DND-41 (cell line): ENCODE results near the gene PPP1CC.

Experiments used
- CTCF ChIP-seq: IDR thresholded peaks from 2 replicates; pipeline ENCODE4 v1.5.1; 2012; ENCODE audit warnings: borderline replicate concordance, low read length, moderate library complexity, mild to moderate bottlenecking; ENCODE audit not compliant: poor library complexity, severe bottlenecking; ENCODE audit errors: extremely low read depth
- EZH2 ChIP-seq: IDR thresholded peaks from 3 replicates; pipeline ENCODE4 v1.6.1; 2012; ENCODE audit warnings: borderline replicate concordance, low read depth, mild to moderate bottlenecking, moderate library complexity, low read length, inconsistent platforms; ENCODE audit not compliant: severe bottlenecking

GRCh38 chr12:110786012-110786411 lies 43.3 kb upstream of the PPP1CC start:
- TF ChIP-seq CTCF = no peak
- TF ChIP-seq EZH2 = no peak
